RWPE1 (cell line): ENCODE data around the gene TMEM183A.
A peak's percentile ranks its signal among the peaks of the same experiment; 100 is the strongest.

Source experiments
- CTCF ChIA-PET: fragments of 350-600 bp; sonication (Branson Sonifier 250); formaldehyde crosslinking; extraction: SDS; loops from one replicate; lab custom pipeline; 2021; lab: Yijun Ruan, JAX
- POLR2A ChIA-PET: fragments of 400-600 bp; formaldehyde crosslinking; extraction: SDS; loops from one replicate; lab custom pipeline; 2020; ENCODE audit warnings: antibody characterized with exemption; ENCODE audit not compliant: low non-redundant PET; lab: Yijun Ruan, JAX
- DNase-seq: peaks from one replicate; pipeline ENCODE4 v3.0.0; 2012; ENCODE audit warnings: low spot score
- H3K27ac ChIP-seq: fragments of 450-650 bp; 2 replicates; pipeline ENCODE4 v1.5.1; 2017
- CTCF ChIP-seq: fragments of 450-650 bp; conservative IDR thresholded peaks from 2 replicates; pipeline ENCODE4 v1.5.1; 2017; ENCODE audit warnings: low read depth, mild to moderate bottlenecking

TMEM183A gene

GRCh38 chr1:203066965-203067364 is 59.8 kb downstream of the TMEM183A start:
- POLR2A ChIA-PET: no interaction called here
- TF ChIP-seq CTCF: no peak
- CTCF ChIA-PET: interaction anchor here (0.5 to 1.7 kb wide), 10 partner anchors 10 to 1586 kb away, joined by 3 to 7 read pairs (median 4); no protein-coding TSS in a partner anchor
- H3K27ac ChIP-seq: no peak overlapping the region
- DNase-seq: no peak

GRCh38 chr1:203069030-203069747 is 62.0 kb downstream of the TMEM183A start:
- H3K27ac ChIP-seq: peak overlapping the region; percentile 77
- no peak for DNase-seq
- TF ChIP-seq CTCF: no peak
- POLR2A ChIA-PET: no interaction called here
- CTCF ChIA-PET: interaction anchor here (0.6 kb wide), 2 partner anchors 14 to 118 kb away, joined by 3 to 4 read pairs; no protein-coding TSS in a partner anchor

GRCh38 chr1:203072002-203072602 is 64.9 kb downstream of the TMEM183A start:
- no peak overlapping the region for H3K27ac ChIP-seq
- DNase-seq: no peak
- ChIA-PET CTCF (interaction anchor here (0.5 to 1.4 kb wide), 4 partner anchors 12 to 416 kb away, joined by 3 to 4 read pairs (median 4); no protein-coding TSS in a partner anchor), POLR2A (no interaction called here)
- no peak for TF ChIP-seq CTCF

GRCh38 chr1:203072911-203073310 is 65.7 kb downstream of the TMEM183A start:
- POLR2A ChIA-PET: no interaction called here
- CTCF ChIA-PET: interaction anchor here (0.6 to 1.4 kb wide), 4 partner anchors 11 to 195 kb away, joined by 3 to 4 read pairs (median 3); no protein-coding TSS in a partner anchor
- DNase-seq: no peak
- no peak overlapping the region for H3K27ac ChIP-seq
- no peak for TF ChIP-seq CTCF

- no peak overlapping the region for H3K27ac ChIP-seq
- DNase-seq: no peak
- no peak for TF ChIP-seq CTCF
- POLR2A ChIA-PET: no interaction called here
- CTCF ChIA-PET: interaction anchor here (0.5 to 1.4 kb wide), 7 partner anchors 11 to 199 kb away, joined by 3 to 4 read pairs (median 3); no protein-coding TSS in a partner anchor
Observed at GRCh38 chr1:203073469-203073868, 66.3 kb downstream of the TMEM183A start.
